ENCODE results near the gene GANAB. TPM values are rescaled to one million over a fixed set of nuclear protein-coding genes. Genes with fewer than 3 reads are reported as not detected.
A peak's percentile ranks its signal among the peaks of the same experiment; 100 is the strongest.
"Not testable (repeated sequence)": the region's sequence is repeated elsewhere in the genome, so short reads cannot be mapped to it uniquely, and the experiment has no call there.

GANAB gene
- total and polyA plus RNA-seq, 9 donors, result 92.8 to 226 (median 175) TPM

- no CpG with 5 or more reads among the region's 7 CpGs for WGBS (ENCODE audit: insufficient coverage)
- Histone ChIP-seq H3K4me1 (ENCODE audit: control insufficient read depth, insufficient read depth, low read length) (peaks cover 19% of the 10 kb centered on the region), H3K9me3 (replicated peaks; ENCODE audit: control insufficient read depth, low read depth, low read length) (no peaks in the 10 kb centered on the region), H3K36me3 (ENCODE audit: control insufficient read depth, insufficient read depth, low read length) (peaks cover 32% of the 10 kb centered on the region), H3K27me3 (ENCODE audit: control insufficient read depth, insufficient read depth, low read length) (no peaks in the 10 kb centered on the region), H3K27ac (ENCODE audit: low read length) (peak overlapping the region; percentile 96), H3K4me3 (ENCODE audit: low read length) (peak overlapping the region; percentile 73)
- DNase-seq, result no peak
These were observed 23.8 kb downstream of the GANAB start for GRCh38 chr11:62622476-62623089.

GRCh38 chr11:62621567-62622470 lies 24.6 kb downstream of the GANAB start, which contains the start of gene B3GAT3:
TSS of gene B3GAT3 (minus strand) at chr11:62621986. CDS start at chr11:62621947, 39 bp downstream.
- peaks cover 19% of the 10 kb centered on the region for H3K4me1 ChIP-seq (ENCODE audit: control insufficient read depth, insufficient read depth, low read length)
- no peaks in the 10 kb centered on the region for H3K27me3 ChIP-seq (ENCODE audit: control insufficient read depth, insufficient read depth, low read length)
- peak; percentile 98 for DNase-seq
- H3K36me3 ChIP-seq (ENCODE audit: control insufficient read depth, insufficient read depth, low read length), result peaks cover 33% of the 10 kb centered on the region
- peak within 1 kb of the TSS; percentile 96 for H3K27ac ChIP-seq (ENCODE audit: low read length)
- peak within 1 kb of the TSS; percentile 73 for H3K4me3 ChIP-seq (ENCODE audit: low read length)
- under 1% methylated on average over 75 of the region's 77 CpGs for WGBS (ENCODE audit: insufficient coverage)
- no peaks in the 10 kb centered on the region for H3K9me3 ChIP-seq (replicated peaks; ENCODE audit: control insufficient read depth, low read depth, low read length)

- DNase-seq, result no peak
- Histone ChIP-seq H3K36me3 (ENCODE audit: control insufficient read depth, insufficient read depth, low read length) (peaks cover 33% of the 10 kb centered on the region), H3K9me3 (replicated peaks; ENCODE audit: control insufficient read depth, low read depth, low read length) (no peaks in the 10 kb centered on the region), H3K4me1 (ENCODE audit: control insufficient read depth, insufficient read depth, low read length) (peaks cover 19% of the 10 kb centered on the region), H3K27me3 (ENCODE audit: control insufficient read depth, insufficient read depth, low read length) (no peaks in the 10 kb centered on the region), H3K4me3 (ENCODE audit: low read length) (peak overlapping the region; percentile 73), H3K27ac (ENCODE audit: low read length) (peak overlapping the region; percentile 96)
- WGBS (ENCODE audit: insufficient coverage), result 17% methylated on average over 5 of the region's 8 CpGs
These were observed 25.3 kb downstream of the GANAB start for GRCh38 chr11:62621027-62621566.

GRCh38 chr11:62616957-62617356 lies 29.5 kb downstream of the GANAB start:
- not testable (repeated sequence) for H3K27me3 ChIP-seq (ENCODE audit: control insufficient read depth, insufficient read depth, low read length); H3K4me3 ChIP-seq (ENCODE audit: low read length); H3K27ac ChIP-seq (ENCODE audit: low read length); H3K9me3 ChIP-seq (replicated peaks; ENCODE audit: control insufficient read depth, low read depth, low read length); DNase-seq
- WGBS (ENCODE audit: insufficient coverage), result 83% methylated on average over 9 of the region's 14 CpGs
- peaks cover 22% of the 10 kb centered on the region for H3K4me1 ChIP-seq (ENCODE audit: control insufficient read depth, insufficient read depth, low read length)
- peaks cover 34% of the 10 kb centered on the region for H3K36me3 ChIP-seq (ENCODE audit: control insufficient read depth, insufficient read depth, low read length)

GRCh38 chr11:62615521-62615920 lies 30.9 kb downstream of the GANAB start:
- DNase-seq, result no peak
- H3K36me3 ChIP-seq (ENCODE audit: control insufficient read depth, insufficient read depth, low read length), result peaks cover 36% of the 10 kb centered on the region
- peaks cover 2% of the 10 kb centered on the region for H3K27me3 ChIP-seq (ENCODE audit: control insufficient read depth, insufficient read depth, low read length)
- WGBS (ENCODE audit: insufficient coverage), result 85% methylated on average over 2 of the region's 7 CpGs
- H3K4me1 ChIP-seq (ENCODE audit: control insufficient read depth, insufficient read depth, low read length), result peaks cover 27% of the 10 kb centered on the region
- no peak overlapping the region for H3K4me3 ChIP-seq (ENCODE audit: low read length)
- no peaks in the 10 kb centered on the region for H3K9me3 ChIP-seq (replicated peaks; ENCODE audit: control insufficient read depth, low read depth, low read length)
- H3K27ac ChIP-seq (ENCODE audit: low read length), result no peak overlapping the region

- H3K27me3 ChIP-seq (ENCODE audit: control insufficient read depth, insufficient read depth, low read length), result peaks cover 2% of the 10 kb centered on the region
- no peak overlapping the region for H3K4me3 ChIP-seq (ENCODE audit: low read length)
- peaks cover 26% of the 10 kb centered on the region for H3K4me1 ChIP-seq (ENCODE audit: control insufficient read depth, insufficient read depth, low read length)
- WGBS (ENCODE audit: insufficient coverage), result 58% methylated on average over 6 of the region's 8 CpGs
- no peak for DNase-seq
- H3K27ac ChIP-seq (ENCODE audit: low read length), result peak overlapping the region; percentile 92
- peaks cover 47% of the 10 kb centered on the region for H3K36me3 ChIP-seq (ENCODE audit: control insufficient read depth, insufficient read depth, low read length)
- H3K9me3 ChIP-seq (replicated peaks; ENCODE audit: control insufficient read depth, low read depth, low read length), result no peaks in the 10 kb centered on the region
These were observed 32.1 kb downstream of the GANAB start for GRCh38 chr11:62614275-62614674.

DNA sequence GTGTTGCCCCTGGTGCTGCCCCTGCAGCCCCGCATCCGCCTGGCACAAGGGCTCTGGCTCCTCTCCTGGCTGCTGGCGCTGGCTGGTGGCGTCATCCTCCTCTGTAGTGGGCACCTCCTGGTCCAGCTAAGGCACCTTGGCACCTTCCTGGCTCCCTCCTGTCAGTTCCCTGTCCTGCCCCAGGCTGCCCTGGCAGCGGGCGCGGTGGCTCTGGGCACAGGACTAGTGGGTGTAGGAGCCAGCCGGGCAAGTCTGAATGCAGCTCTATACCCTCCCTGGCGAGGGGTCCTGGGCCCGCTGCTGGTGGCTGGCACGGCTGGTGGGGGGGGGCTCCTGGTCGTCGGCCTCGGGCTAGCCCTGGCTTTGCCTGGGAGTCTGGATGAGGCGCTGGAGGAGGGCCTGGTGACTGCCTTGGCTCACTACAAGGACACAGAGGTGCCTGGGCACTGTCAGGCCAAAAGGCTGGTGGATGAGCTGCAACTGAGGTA lies 33.1 kb downstream of the GANAB start:
- Histone ChIP-seq H3K27ac (ENCODE audit: low read length) (peak overlapping the region; percentile 92), H3K27me3 (ENCODE audit: control insufficient read depth, insufficient read depth, low read length) (peaks cover 2% of the 10 kb centered on the region), H3K4me1 (ENCODE audit: control insufficient read depth, insufficient read depth, low read length) (peaks cover 24% of the 10 kb centered on the region), H3K4me3 (ENCODE audit: low read length) (no peak overlapping the region), H3K36me3 (ENCODE audit: control insufficient read depth, insufficient read depth, low read length) (peaks cover 56% of the 10 kb centered on the region), H3K9me3 (replicated peaks; ENCODE audit: control insufficient read depth, low read depth, low read length) (no peaks in the 10 kb centered on the region)
- DNase-seq, result no peak
- WGBS (ENCODE audit: insufficient coverage), result 58% methylated on average over 14 of the region's 15 CpGs

DNA sequence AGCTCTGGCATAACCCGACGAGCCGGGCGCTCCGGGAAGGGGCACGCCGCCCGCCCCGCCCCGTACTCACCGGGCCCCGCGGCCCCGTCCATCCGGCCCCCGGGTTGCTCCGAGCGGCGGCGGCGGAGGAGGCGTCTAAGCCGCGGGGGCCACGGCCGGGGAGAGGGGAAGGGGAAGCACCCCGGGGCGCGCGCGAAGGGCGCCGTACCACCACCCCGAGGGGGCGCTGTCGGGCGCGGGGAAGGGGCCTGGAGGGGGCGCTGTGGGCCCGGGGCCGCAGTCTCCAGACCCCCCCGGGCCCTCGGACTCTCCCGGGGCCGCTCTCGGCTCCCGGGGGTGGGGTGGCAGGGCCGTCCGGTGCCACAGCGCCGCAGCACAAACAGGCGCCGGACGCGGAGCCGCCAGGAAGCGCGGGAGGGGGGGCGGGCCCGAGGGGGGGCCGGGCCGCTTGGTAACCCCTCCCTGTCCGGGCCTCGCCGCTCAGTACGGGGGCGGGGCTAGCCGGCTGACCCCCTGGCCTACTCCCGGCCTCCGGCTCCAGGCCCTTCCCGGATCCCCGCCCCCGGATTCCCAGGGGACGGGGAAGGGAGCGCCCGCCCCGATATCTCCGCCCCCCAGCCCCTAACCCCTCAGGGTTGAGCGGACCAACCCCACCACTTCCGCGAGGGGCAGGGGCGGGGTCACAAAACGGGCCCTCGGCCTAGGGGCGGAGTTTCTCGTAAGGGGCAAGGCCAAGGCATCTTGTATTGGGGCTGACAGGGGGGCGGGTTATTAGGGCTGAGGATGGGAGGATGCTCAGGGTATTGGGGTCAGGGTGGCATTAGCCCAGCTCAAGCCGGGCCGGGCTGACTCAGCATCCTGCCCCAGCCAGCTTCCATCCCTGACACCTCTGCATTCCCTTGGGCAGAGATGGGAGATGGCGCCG lies 33.8 kb downstream of the GANAB start, which contains the start of the genes EML3 and ROM1:
Gene EML3, minus strand, starts transcription at position 410 of the 925 bp plus-strand sequence. Its CDS starts 318 bp downstream, at position 92.
Gene ROM1, plus strand, starts transcription at position 892 of the 925 bp plus-strand sequence. Its CDS starts 25 bp downstream, at position 917.
- peak; percentile 96 for DNase-seq
- peaks cover 24% of the 10 kb centered on the region for H3K4me1 ChIP-seq (ENCODE audit: control insufficient read depth, insufficient read depth, low read length)
- no peaks in the 10 kb centered on the region for H3K9me3 ChIP-seq (replicated peaks; ENCODE audit: control insufficient read depth, low read depth, low read length)
- WGBS (ENCODE audit: insufficient coverage), result 3% methylated on average over 71 of the region's 91 CpGs
- peak within 1 kb of the TSS; percentile 92 for H3K27ac ChIP-seq (ENCODE audit: low read length)
- peak within 1 kb of the TSS; percentile 60 for H3K4me3 ChIP-seq (ENCODE audit: low read length)
- H3K27me3 ChIP-seq (ENCODE audit: control insufficient read depth, insufficient read depth, low read length), result peaks cover 2% of the 10 kb centered on the region
- peaks cover 59% of the 10 kb centered on the region for H3K36me3 ChIP-seq (ENCODE audit: control insufficient read depth, insufficient read depth, low read length)

- peaks cover 57% of the 10 kb centered on the region for H3K36me3 ChIP-seq (ENCODE audit: control insufficient read depth, insufficient read depth, low read length)
- peaks cover 2% of the 10 kb centered on the region for H3K27me3 ChIP-seq (ENCODE audit: control insufficient read depth, insufficient read depth, low read length)
- H3K27ac ChIP-seq (ENCODE audit: low read length), result peak overlapping the region; percentile 92
- no peaks in the 10 kb centered on the region for H3K9me3 ChIP-seq (replicated peaks; ENCODE audit: control insufficient read depth, low read depth, low read length)
- peak overlapping the region; percentile 60 for H3K4me3 ChIP-seq (ENCODE audit: low read length)
- peaks cover 24% of the 10 kb centered on the region for H3K4me1 ChIP-seq (ENCODE audit: control insufficient read depth, insufficient read depth, low read length)
- under 1% methylated on average over 34 of the region's 34 CpGs for WGBS (ENCODE audit: insufficient coverage)
- DNase-seq, result peak; percentile 79
These were observed 34.6 kb downstream of the GANAB start for GRCh38 chr11:62611705-62612365.

All from muscle of leg (tissue), 11 donors.